Measurements from ENCODE around the gene ACAT2. TPM values are rescaled to one million over a fixed set of nuclear protein-coding genes. Genes with fewer than 3 reads are reported as not detected.

ACAT2 gene
- total RNA-seq, 1 experiment from 2014 or later: 156 TPM

DNA sequence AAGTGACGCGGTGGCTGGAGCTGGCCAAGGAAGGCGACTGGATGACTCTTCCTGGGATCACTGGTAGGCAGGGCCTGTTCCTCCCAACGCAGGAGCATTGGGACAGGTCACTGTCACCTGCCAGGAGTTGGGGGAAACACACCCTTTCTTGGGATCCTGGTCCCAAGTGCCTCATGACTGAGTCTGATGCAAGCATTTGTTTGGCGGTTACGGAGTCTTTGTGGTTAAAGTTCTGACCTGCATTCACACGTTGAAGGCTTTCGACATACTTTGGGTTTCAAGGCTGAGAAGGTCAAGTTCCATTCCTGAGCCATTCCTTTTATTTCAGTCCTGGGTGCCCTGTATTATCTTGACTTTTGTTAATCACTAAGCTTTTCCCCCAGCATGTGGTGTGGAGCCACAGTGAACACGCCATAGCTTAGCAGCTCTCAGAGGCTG, 44.2 kb downstream of the ACAT2 start:
- Histone ChIP-seq H3K23ac (ENCODE audit: insufficient read length, low read depth, low read length) (no peak overlapping the region), H4K20me1 (ENCODE audit: control insufficient read depth, insufficient read depth, insufficient read length) (no peaks in the 10 kb centered on the region), H4K5ac (ENCODE audit: insufficient read length, low read depth, low read length) (no peak overlapping the region), H2BK15ac (ENCODE audit: low read depth, low read length) (no peak overlapping the region), H3T11ph (ENCODE audit: low read length) (no peak overlapping the region), H2BK20ac (ENCODE audit: low read depth, low read length, poor library complexity, severe bottlenecking) (no peak overlapping the region), H3K4ac (ENCODE audit: low read depth, low read length) (no peak overlapping the region), H3K18ac (ENCODE audit: insufficient read length, low read depth, low read length) (no peak overlapping the region), H3K14ac (ENCODE audit: insufficient read depth, low read length) (no peak overlapping the region), H3K56ac (ENCODE audit: insufficient read length, low read depth, low read length) (no peak overlapping the region), H3K4me1 (ENCODE audit: insufficient read depth, low read length) (no peaks in the 10 kb centered on the region; the same call in 1 of the 2 replicates), H4K91ac (ENCODE audit: insufficient read length, low read depth, low read length) (no peak overlapping the region), H3K27me3 (ENCODE audit: insufficient read depth, low read length) (no peaks in the 10 kb centered on the region), H4K8ac (replicated peaks; ENCODE audit: insufficient read length, low read depth, low read length) (no peak overlapping the region), H3K9ac (ENCODE audit: extremely low read depth, insufficient read length, low read length) (no peak overlapping the region), H3K4me2 (ENCODE audit: insufficient read depth, insufficient read length, low read length) (no peak overlapping the region), H2BK12ac (ENCODE audit: insufficient read length, low read depth, low read length) (no peak overlapping the region), H3K79me2 (ENCODE audit: insufficient read depth, low read length) (no peaks in the 10 kb centered on the region), H3K9me3 (ENCODE audit: control insufficient read depth, low read depth, low read length) (no peaks in the 10 kb centered on the region), H2BK120ac (ENCODE audit: low read depth, low read length, poor library complexity, severe bottlenecking) (no peak overlapping the region), H2AFZ (ENCODE audit: low read length) (no peak overlapping the region), H3K23me2 (ENCODE audit: insufficient read length, low read depth, low read length, poor library complexity, severe bottlenecking) (no peaks in the 10 kb centered on the region), H2AK5ac (ENCODE audit: insufficient read length, low read length) (no peak overlapping the region), H2BK5ac (ENCODE audit: insufficient read length, low read length) (no peak overlapping the region), H3K79me1 (ENCODE audit: insufficient read depth, low read depth, low read length, poor library complexity, severe bottlenecking) (no peaks in the 10 kb centered on the region), H3K27ac (ENCODE audit: insufficient read length, low read depth, low read length) (no peak overlapping the region)
- Mint-ChIP-seq H3K4me1 (peaks cover 6 to 14% of the 10 kb centered on the region in 2 experiments), H3K36me3 (ENCODE audit: insufficient read depth in 1 of 3, low read depth in 3 of 3) (no peaks in the 10 kb centered on the region), H3K9me3 (no peaks in the 10 kb centered on the region), H3K27me3 (ENCODE audit: low read depth) (no peaks in the 10 kb centered on the region), H3K4me3 (no peak overlapping the region), H3K27ac (peak overlapping the region in 2 of 3 experiments; percentile 39 to 79; a peak in 1 of 7 replicates)
- DNase-seq: no peak
- TF ChIP-seq, protein P1, sequence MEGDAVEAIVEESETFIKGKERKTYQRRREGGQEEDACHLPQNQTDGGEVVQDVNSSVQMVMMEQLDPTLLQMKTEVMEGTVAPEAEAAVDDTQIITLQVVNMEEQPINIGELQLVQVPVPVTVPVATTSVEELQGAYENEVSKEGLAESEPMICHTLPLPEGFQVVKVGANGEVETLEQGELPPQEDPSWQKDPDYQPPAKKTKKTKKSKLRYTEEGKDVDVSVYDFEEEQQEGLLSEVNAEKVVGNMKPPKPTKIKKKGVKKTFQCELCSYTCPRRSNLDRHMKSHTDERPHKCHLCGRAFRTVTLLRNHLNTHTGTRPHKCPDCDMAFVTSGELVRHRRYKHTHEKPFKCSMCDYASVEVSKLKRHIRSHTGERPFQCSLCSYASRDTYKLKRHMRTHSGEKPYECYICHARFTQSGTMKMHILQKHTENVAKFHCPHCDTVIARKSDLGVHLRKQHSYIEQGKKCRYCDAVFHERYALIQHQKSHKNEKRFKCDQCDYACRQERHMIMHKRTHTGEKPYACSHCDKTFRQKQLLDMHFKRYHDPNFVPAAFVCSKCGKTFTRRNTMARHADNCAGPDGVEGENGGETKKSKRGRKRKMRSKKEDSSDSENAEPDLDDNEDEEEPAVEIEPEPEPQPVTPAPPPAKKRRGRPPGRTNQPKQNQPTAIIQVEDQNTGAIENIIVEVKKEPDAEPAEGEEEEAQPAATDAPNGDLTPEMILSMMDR (conservative IDR thresholded peaks at IDR 0.05): no peak
- WGBS (ENCODE audit: extremely low coverage, insufficient read length, low lambda C conversion rate): no CpG with 5 or more reads among the region's 9 CpGs

Measured in H9 (cell line).